ENCODE results near the gene SH2D4B.

- TF ChIP-seq CTCF (conservative IDR thresholded peaks at IDR 0.05) (no peak), EZH2 (IDR thresholded peaks at IDR 0.05; ENCODE audit: low read depth) (no peak)
These were observed 43.8 kb downstream of the SH2D4B start for GRCh38 chr10:80581469-80581835.

Measured in PC-9 (cell line).